ENCODE measurements around the gene ACE.

- TF ChIP-seq CTCF (IDR thresholded peaks at IDR 0.05 in 4 of 5, conservative IDR thresholded peaks at IDR 0.05 in 1 of 5), result no peak
- TF ChIP-seq POLR2A (IDR thresholded peaks at IDR 0.05), result no peak
These were observed 28.5 kb downstream of the ACE start for GRCh38 chr17:63505341-63505740.

All from gastrocnemius medialis (tissue), 4 donors.